Activated naive CD8-positive, alpha-beta T cell treated with anti-CD3 and anti-CD28 coated beads, Interleukin-2, amount 10 ng/mL, durations not matched to agents 7 days and 5 days (primary cell): ENCODE data around the gene RNLS. TPM values are rescaled to one million over a fixed set of nuclear protein-coding genes. Genes with fewer than 3 reads are reported as not detected.

Experiments
- ATAC-seq: fragments of 150-1000 bp; cut with Tn5 transposase; one replicate; pipeline ENCODE4 v1.10.0; 2021; ENCODE audit warnings: low read depth, moderate library complexity
- POLR2A ChIA-PET: fragments of 350-600 bp; sonication (Branson Sonifier 250); formaldehyde crosslinking; loops from one replicate; lab custom pipeline; 2021; ENCODE audit warnings: antibody characterized with exemption; lab: Charles Lee
- DNase-seq: peaks from one replicate; pipeline ENCODE4 v3.0.0; 2021
- H3K27ac Mint-ChIP-seq: one replicate; pipeline ENCODE4 v1.8.0; 2022; ENCODE audit warnings: mild to moderate bottlenecking, mixed read lengths
- H3K27me3 Mint-ChIP-seq: one replicate; pipeline ENCODE4 v1.8.0; 2022; ENCODE audit warnings: mild to moderate bottlenecking, moderate library complexity, mixed read lengths
- H3K36me3 Mint-ChIP-seq: one replicate; pipeline ENCODE4 v1.8.0; 2021; ENCODE audit warnings: mild to moderate bottlenecking, mixed read lengths
- H3K4me1 Mint-ChIP-seq: one replicate; pipeline ENCODE4 v1.8.0; 2021; ENCODE audit warnings: mixed read lengths
- H3K4me3 Mint-ChIP-seq: one replicate; pipeline ENCODE4 v1.8.0; 2022; ENCODE audit warnings: mild to moderate bottlenecking, moderate library complexity, mixed read lengths
- H3K9me3 Mint-ChIP-seq: one replicate; pipeline ENCODE4 v1.8.0; 2021; ENCODE audit warnings: mixed read lengths
- total RNA-seq, 2 experiments: library from RNA; stranded (reverse); gene quantifications; one replicate each; pipeline ENCODE4 v1.2.3, GENCODE V29; 2021

Gene RNLS
- total RNA-seq, 2 experiments from 2014 or later = 3.5 to 5.2 TPM

DNA sequence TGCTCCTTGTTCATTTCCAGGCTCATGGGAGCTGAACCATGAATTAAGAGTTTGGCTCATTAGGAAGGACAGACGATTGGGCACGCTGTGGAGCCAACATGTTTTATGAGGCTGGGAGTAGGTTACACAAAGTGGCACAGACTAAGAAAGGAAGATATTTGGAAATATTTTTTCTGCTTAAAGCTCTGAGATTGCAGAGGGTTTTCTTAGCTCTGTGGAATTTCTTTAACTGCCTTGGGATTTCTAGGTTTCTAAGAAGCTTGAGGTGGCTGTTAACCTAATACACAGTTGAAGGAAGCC is 344.6 kb downstream of the RNLS start:
- no peaks in the 10 kb centered on the region for H3K36me3 Mint-ChIP-seq
- peaks cover 2% of the 10 kb centered on the region for H3K27me3 Mint-ChIP-seq
- no peak overlapping the region for H3K4me3 Mint-ChIP-seq
- peaks cover 3% of the 10 kb centered on the region for H3K4me1 Mint-ChIP-seq
- ATAC-seq (no peak), DNase-seq (no peak)
- POLR2A ChIA-PET = no interaction called here
- no peak overlapping the region for H3K27ac Mint-ChIP-seq
- H3K9me3 Mint-ChIP-seq = no peaks in the 10 kb centered on the region

GRCh38 chr10:88237896-88238614 is 345.1 kb downstream of the RNLS start:
- ATAC-seq = no peak
- Mint-ChIP-seq H3K27ac (no peak overlapping the region), H3K4me1 (peaks cover 3% of the 10 kb centered on the region), H3K9me3 (no peaks in the 10 kb centered on the region), H3K27me3 (peaks cover 2% of the 10 kb centered on the region), H3K4me3 (no peak overlapping the region), H3K36me3 (no peaks in the 10 kb centered on the region)
- DNase-seq = no peak
- POLR2A ChIA-PET = no interaction called here

GRCh38 chr10:88236121-88236743 is 346.9 kb downstream of the RNLS start:
- POLR2A ChIA-PET = no interaction called here

GRCh38 chr10:88234297-88234696 is 348.8 kb downstream of the RNLS start:
- Mint-ChIP-seq H3K27ac (no peak overlapping the region), H3K27me3 (peaks cover under 1% of the 10 kb centered on the region), H3K4me1 (peaks cover 3% of the 10 kb centered on the region), H3K9me3 (peaks cover 6% of the 10 kb centered on the region), H3K4me3 (no peak overlapping the region), H3K36me3 (peaks cover 4% of the 10 kb centered on the region)
- no peak for ATAC-seq
- DNase-seq = no peak
- POLR2A ChIA-PET = no interaction called here

More at GRCh38 chr10:88236121-88236743, 346.9 kb downstream of the RNLS start:
- peaks cover 3% of the 10 kb centered on the region for H3K4me1 Mint-ChIP-seq
- H3K4me3 Mint-ChIP-seq = no peak overlapping the region
- H3K27ac Mint-ChIP-seq = no peak overlapping the region
- H3K27me3 Mint-ChIP-seq = peaks cover 2% of the 10 kb centered on the region
- H3K9me3 Mint-ChIP-seq = no peaks in the 10 kb centered on the region
- DNase-seq (no peak), ATAC-seq (no peak)
- H3K36me3 Mint-ChIP-seq = peaks cover 2% of the 10 kb centered on the region

DNA sequence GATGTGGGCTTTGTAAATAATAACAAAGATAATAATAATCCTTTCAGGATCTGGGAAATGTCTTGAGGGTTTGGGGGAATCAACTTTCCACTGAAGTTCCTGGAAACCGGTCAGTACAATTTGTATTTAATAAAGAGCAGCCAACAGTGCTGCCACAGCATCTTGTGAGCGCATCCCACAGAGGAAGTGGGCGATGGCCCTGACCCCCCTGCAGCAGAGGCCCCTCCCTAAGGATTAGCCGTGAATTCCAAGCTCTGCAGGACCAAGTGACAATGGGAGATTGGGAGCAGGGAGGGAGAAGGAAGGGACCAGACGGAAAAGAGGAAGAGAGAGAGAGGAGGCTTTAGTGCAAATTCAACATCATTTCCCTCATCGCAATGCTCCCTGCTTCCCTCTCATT is 349.2 kb downstream of the RNLS start:
- peaks cover 7% of the 10 kb centered on the region for H3K9me3 Mint-ChIP-seq
- peaks cover 3% of the 10 kb centered on the region for H3K4me1 Mint-ChIP-seq
- H3K27me3 Mint-ChIP-seq = no peaks in the 10 kb centered on the region
- no peak overlapping the region for H3K27ac Mint-ChIP-seq
- H3K36me3 Mint-ChIP-seq = peaks cover 4% of the 10 kb centered on the region
- ATAC-seq = no peak
- POLR2A ChIA-PET = no interaction called here
- no peak overlapping the region for H3K4me3 Mint-ChIP-seq
- DNase-seq = no peak

GRCh38 chr10:88232983-88233543 is 350.1 kb downstream of the RNLS start:
- Mint-ChIP-seq H3K4me3 (no peak overlapping the region), H3K27ac (no peak overlapping the region), H3K27me3 (no peaks in the 10 kb centered on the region), H3K9me3 (peaks cover 11% of the 10 kb centered on the region), H3K36me3 (peaks cover 7% of the 10 kb centered on the region), H3K4me1 (peaks cover 3% of the 10 kb centered on the region)
- POLR2A ChIA-PET = no interaction called here
- no peak for ATAC-seq
- DNase-seq = no peak

- ATAC-seq (no peak), DNase-seq (no peak)
- Mint-ChIP-seq H3K4me1 (peaks cover 3% of the 10 kb centered on the region), H3K27ac (no peak overlapping the region), H3K36me3 (peaks cover 7% of the 10 kb centered on the region), H3K4me3 (no peak overlapping the region), H3K9me3 (peaks cover 12% of the 10 kb centered on the region), H3K27me3 (no peaks in the 10 kb centered on the region)
- POLR2A ChIA-PET = no interaction called here
These were observed 350.9 kb downstream of the RNLS start for GRCh38 chr10:88232029-88232895.

- H3K4me1 Mint-ChIP-seq = no peaks in the 10 kb centered on the region
- peaks cover 7% of the 10 kb centered on the region for H3K36me3 Mint-ChIP-seq
- no peak overlapping the region for H3K27ac Mint-ChIP-seq
- DNase-seq (no peak), ATAC-seq (no peak)
- peaks cover 13% of the 10 kb centered on the region for H3K9me3 Mint-ChIP-seq
- H3K4me3 Mint-ChIP-seq = no peak overlapping the region
- POLR2A ChIA-PET = no interaction called here
- no peaks in the 10 kb centered on the region for H3K27me3 Mint-ChIP-seq
These were observed 352.9 kb downstream of the RNLS start for GRCh38 chr10:88230251-88230650.

DNA sequence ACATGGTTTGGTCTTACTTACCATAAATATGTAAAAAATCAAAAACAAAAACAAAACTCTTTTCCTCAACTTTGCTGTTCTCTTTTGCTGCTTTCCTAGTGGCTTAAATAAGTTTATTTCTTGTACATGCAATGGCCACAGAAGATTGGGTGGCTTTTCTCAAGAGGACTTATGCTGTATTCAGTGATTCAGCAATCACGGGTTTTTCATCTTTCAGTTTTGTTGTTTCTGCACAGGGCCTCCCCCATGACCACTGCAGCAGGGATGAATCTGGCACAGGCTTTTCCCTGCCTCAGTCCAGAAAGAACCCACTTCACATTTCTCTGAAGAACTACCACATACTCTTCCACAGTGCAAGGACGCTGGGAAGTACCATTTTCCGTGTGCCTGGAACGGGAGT is 355.0 kb downstream of the RNLS start:
- ATAC-seq = no peak
- peaks cover 14% of the 10 kb centered on the region for H3K9me3 Mint-ChIP-seq
- H3K4me3 Mint-ChIP-seq = no peak overlapping the region
- no peak overlapping the region for H3K27ac Mint-ChIP-seq
- no peak for DNase-seq
- H3K4me1 Mint-ChIP-seq = no peaks in the 10 kb centered on the region
- no peaks in the 10 kb centered on the region for H3K27me3 Mint-ChIP-seq
- POLR2A ChIA-PET = no interaction called here
- peaks cover 7% of the 10 kb centered on the region for H3K36me3 Mint-ChIP-seq

GRCh38 chr10:88227342-88228018 is 355.6 kb downstream of the RNLS start:
- no peak overlapping the region for H3K4me3 Mint-ChIP-seq
- peaks cover 6% of the 10 kb centered on the region for H3K36me3 Mint-ChIP-seq
- ATAC-seq = no peak
- POLR2A ChIA-PET = no interaction called here
- H3K9me3 Mint-ChIP-seq = peaks cover 14% of the 10 kb centered on the region
- no peak overlapping the region for H3K27ac Mint-ChIP-seq
- no peaks in the 10 kb centered on the region for H3K4me1 Mint-ChIP-seq
- no peaks in the 10 kb centered on the region for H3K27me3 Mint-ChIP-seq
- no peak for DNase-seq

DNA sequence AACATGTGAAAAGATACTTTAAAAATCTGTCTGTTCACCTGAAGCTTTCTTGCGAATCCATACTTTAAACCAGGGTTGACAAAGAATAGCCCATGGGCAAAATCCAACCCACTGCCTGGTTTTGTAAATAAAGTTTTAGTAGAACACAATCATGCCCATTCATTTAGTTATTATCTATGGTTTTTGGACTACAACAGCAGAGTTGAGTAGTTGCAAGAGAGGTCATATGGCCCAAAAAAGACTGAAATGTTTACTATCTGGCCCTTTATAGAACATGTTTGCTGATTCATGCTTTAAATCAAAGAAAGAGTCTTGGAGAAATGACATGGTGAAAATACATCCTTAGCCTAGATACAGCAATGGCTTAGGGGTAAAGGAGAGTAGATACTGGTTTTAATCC is 356.2 kb downstream of the RNLS start:
- H3K27ac Mint-ChIP-seq = no peak overlapping the region
- ATAC-seq (no peak), DNase-seq (no peak)
- peaks cover 5% of the 10 kb centered on the region for H3K36me3 Mint-ChIP-seq
- H3K27me3 Mint-ChIP-seq = no peaks in the 10 kb centered on the region
- H3K4me1 Mint-ChIP-seq = no peaks in the 10 kb centered on the region
- no peak overlapping the region for H3K4me3 Mint-ChIP-seq
- POLR2A ChIA-PET = no interaction called here
- peaks cover 14% of the 10 kb centered on the region for H3K9me3 Mint-ChIP-seq

DNA sequence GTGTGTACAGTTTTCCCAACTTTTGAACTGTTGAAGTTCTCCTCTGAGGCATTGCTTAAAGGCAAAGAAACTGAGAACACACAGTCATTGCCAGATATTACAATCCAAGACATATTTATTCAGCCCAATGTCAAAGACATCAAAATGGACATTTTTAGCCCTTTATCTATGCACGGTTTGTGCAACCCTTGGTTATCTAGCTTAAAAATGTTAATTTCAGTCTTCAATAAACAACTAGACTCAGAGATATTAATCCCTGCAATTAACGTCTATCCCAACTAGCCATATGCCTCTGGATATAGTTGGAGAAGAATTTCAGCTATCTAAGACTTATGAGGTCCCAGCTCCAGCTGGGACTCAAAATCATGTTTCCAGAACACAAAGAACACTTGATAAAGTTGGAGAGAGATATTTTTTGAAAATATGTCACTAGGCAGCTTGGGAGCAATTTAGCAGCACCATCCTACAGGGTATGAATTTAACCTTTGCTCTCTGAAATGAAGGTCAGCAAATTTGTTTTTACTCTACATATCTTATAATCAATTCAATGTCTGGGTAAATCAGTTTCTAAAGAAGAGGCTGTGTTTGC is 357.0 kb downstream of the RNLS start:
- H3K9me3 Mint-ChIP-seq = peaks cover 14% of the 10 kb centered on the region
- H3K36me3 Mint-ChIP-seq = peaks cover 5% of the 10 kb centered on the region
- no peaks in the 10 kb centered on the region for H3K4me1 Mint-ChIP-seq
- POLR2A ChIA-PET = no interaction called here
- no peak overlapping the region for H3K4me3 Mint-ChIP-seq
- H3K27me3 Mint-ChIP-seq = no peaks in the 10 kb centered on the region
- ATAC-seq (no peak), DNase-seq (no peak)
- H3K27ac Mint-ChIP-seq = no peak overlapping the region
